Keratinocyte (primary cell): ENCODE data around the gene NYAP2.

Source experiments
- CTCF ChIP-seq, 3 experiments: IDR thresholded peaks in 1 of 3; conservative IDR thresholded peaks in 1 of 3; optimal IDR thresholded peaks in 1 of 3; 2 replicates in 2 of 3; 3 replicates in 1 of 3; pipeline versions ENCODE3 to v1.5.1; 2011; ENCODE audit warnings: low read length in 3 of 3, mild to moderate bottlenecking in 3 of 3, moderate library complexity in 2 of 3, control low read depth in 1 of 3, inconsistent platforms in 1 of 3; ENCODE audit not compliant: insufficient read depth in 2 of 3; ENCODE audit errors: extremely low read depth in 1 of 3
- EZH2 ChIP-seq: IDR thresholded peaks from one replicate; pipeline ENCODE4 v1.6.1; 2012; ENCODE audit warnings: inconsistent platforms, mild to moderate bottlenecking, low read length, moderate library complexity

- TF ChIP-seq CTCF (optimal IDR thresholded peaks at IDR 0.05 in 1 of 3, IDR thresholded peaks at IDR 0.05 in 1 of 3, conservative IDR thresholded peaks at IDR 0.05 in 1 of 3; ENCODE audit: extremely low read depth in 1 of 3, insufficient read depth in 2 of 3, low read length in 3 of 3) (no peak), EZH2 (no peak)
These were observed 136.5 kb downstream of the NYAP2 start for GRCh38 chr2:225536036-225536435.
